IPS DF 4.7 (cell line): Measurements from ENCODE around the gene EHMT1.
"Not testable (repeated sequence)": the region's sequence is repeated elsewhere in the genome, so short reads cannot be mapped to it uniquely, and the experiment has no call there.

Experiments used
- DNase-seq: peaks from one replicate; pipeline ENCODE4 v3.0.0-alpha.2; 2013; ENCODE audit warnings: low spot score; ENCODE audit errors: extremely low read depth

Gene EHMT1

GRCh38 chr9:137860361-137860760, 241.6 kb downstream of the EHMT1 start:
- no peak for DNase-seq

DNA sequence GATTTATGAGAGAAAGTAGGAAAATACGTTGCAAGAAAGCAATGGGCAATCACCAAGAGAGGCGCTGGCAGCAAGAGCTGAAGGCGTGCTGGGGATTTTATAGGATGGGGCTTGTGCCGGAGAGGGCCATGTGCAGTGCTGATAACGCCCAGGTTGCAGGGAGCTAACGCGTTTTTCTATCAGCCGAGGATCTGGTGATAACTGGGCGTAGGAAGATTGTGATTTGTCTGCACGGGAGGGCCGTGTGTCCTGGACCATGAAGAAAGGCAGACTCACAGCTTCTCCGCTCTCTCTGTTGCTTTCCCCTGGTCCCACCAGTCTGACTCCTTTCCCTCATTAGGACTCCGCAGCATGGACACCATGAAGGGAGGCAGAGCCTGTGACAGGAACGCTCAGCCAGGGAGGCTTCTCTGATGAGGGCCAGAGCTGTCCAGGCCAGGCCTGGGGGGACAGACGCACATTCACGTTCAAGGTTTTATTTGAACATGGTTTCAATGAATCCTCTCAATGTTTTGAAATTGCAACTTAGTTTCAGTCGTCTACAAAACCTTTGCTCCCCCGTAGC, 246.9 kb downstream of the EHMT1 start:
- DNase-seq: no peak

GRCh38 chr9:137866226-137867141, 247.7 kb downstream of the EHMT1 start:
- no peak for DNase-seq

GRCh38 chr9:137870432-137870831, 251.6 kb downstream of the EHMT1 start:
- DNase-seq: no peak

DNA sequence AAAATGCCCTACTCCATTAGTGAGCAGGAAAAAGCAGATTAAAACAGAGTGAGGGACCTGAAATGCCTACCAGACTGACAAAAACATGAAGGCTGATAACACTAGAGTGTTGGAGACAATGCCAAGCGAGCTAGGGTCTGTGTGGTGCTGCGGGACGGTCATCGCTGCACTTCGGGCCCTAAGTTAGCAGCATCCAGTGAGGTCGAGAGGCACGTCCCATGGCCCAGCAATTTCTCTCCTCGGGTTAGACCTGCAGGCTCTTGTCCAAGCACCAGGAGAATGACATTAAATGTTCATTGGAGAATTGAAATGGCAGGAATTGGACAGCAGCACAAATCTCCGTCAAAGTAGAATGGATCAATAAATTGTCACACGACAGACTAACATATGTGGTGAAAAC, 253.5 kb downstream of the EHMT1 start:
- no peak for DNase-seq

DNA sequence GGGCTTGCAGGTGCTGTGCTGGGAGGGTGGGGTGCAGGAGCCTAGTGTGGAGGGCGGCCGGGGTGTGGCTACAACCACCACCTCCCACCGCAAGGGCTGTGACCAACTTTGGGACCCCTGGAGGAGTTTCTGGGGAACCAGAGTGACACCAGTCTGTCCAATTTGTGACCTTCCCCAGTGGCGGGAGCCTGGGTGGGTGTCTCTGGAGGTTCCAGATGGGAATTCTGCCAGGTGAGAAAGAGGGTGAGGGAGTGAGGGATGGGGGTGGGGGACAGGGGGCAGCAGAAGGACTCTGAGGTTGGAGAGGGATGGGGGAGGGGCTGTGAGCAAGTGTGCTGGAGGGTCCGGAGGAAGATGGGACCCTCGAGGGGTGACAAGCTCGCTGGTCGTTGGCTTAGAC, 254.6 kb downstream of the EHMT1 start:
- no peak for DNase-seq

DNA sequence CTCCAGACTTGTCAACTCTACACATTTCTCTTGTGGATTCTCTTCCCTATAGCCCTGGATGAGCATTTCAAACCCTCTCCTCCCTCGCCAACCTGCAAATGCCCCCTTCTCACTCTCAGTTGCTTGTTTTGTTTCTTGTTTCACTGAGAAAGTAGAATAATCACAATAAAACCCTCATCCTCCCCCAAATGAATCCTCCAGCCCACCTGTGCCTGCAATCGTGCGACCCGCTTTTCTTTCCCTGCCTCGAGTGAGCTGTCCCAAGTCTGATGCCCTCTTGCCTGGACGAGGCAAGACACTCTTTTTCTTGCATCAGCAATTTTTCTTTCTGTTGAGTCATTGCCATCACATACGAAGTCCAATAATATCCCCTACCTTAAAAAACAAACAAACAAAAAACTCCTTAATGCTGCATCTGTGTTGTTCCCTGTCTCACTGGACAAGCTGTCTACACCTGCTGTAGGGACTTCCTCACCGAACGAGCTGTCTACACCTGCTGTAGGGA, 255.1 kb downstream of the EHMT1 start:
- no peak for DNase-seq

DNA sequence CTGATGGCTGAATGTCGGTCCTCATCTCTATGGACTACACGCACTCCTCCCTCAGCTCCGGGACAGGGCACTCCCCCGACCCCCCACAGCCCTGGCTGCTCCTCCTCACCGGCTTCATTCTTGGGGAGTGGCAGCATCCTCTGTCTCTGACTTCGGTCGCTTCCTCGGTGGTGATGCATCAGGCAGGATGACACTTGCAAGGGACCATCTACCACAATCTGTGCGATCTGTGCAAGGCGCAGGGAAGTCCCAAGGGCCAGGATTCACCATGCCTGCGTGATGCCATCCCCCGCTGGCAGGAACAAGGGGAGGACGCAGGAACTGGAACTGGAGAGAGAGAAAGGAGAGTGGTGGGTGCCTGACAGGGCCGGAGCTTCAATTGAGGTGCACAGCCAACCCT, 256.5 kb downstream of the EHMT1 start:
- no peak for DNase-seq

- no peak for DNase-seq
Observed at GRCh38 chr9:137875846-137876245, 257.0 kb downstream of the EHMT1 start.

DNA sequence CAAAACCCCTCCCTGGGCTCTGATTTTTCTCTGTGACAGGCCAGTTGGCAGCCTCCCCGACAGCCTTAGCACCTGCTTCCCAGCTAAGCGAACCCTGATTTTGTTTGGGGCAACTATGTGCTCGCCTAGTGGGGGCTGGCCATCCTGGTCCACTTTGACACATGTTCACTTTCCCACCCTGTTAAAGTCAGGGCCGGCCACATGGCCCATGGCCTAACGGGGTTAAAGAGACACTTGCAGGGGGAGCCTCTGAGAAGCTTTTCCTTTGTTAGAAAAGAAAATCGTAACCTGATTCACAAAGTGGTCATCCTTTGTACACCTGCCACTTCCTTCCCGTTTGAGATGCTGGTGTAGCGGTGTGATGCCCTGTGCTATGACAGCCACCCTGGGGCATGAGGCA, 257.5 kb downstream of the EHMT1 start:
- DNase-seq: no peak

- DNase-seq: no peak
Observed at GRCh38 chr9:137876781-137877386, 258.1 kb downstream of the EHMT1 start.

DNA sequence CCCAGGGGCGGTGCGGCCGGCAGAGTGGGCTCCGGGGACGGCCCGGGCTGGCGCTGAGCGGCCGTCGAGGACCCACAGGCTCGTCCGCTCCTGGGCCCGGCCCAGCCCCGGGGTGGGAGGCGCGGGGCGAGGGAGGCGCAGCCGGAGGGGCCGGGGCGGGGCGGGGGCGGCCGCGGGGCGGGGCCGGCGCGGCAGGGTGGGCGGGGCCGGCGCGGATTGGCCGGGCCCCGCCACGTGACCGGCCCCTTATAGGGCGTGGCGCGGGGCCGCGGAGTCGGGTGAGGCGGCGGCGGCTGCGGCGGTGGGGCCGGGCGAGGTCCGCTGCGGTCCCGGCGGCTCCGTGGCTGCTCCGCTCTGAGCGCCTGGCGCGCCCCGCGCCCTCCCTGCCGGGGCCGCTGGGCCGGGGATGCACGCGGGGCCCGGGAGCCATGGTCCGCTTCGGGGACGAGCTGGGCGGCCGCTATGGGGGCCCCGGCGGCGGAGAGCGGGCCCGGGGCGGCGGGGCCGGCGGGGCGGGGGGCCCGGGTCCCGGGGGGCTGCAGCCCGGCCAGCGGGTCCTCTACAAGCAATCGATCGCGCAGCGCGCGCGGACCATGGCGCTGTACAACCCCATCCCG, 258.8 kb downstream of the EHMT1 start, which contains the start of gene CACNA1B:
CACNA1B (plus strand) TSS at position 277 of the 617 bp plus-strand sequence; CDS start at position 429, 152 bp downstream.
- not testable (repeated sequence) for DNase-seq

- no peak for DNase-seq
Observed at GRCh38 chr9:137878146-137878941, 259.5 kb downstream of the EHMT1 start.

DNA sequence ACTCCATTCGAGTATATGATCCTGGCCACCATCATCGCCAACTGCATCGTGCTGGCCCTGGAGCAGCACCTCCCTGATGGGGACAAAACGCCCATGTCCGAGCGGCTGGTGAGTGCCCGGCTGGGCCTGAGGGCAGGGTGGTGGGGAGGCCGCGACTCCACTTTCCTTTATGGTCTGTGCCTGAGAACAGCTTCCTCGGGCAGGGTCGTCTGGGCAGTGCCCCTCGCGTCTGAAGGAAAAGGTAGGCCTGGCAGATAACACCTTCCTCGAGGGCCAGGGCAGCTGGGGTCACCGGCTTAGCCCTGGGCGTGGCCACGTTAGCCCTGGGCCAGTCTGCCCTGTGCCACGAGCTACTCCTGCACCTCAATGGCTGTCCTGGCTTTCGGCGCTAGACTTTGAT, 260.2 kb downstream of the EHMT1 start:
- DNase-seq: no peak

- DNase-seq: no peak
Observed at GRCh38 chr9:137879566-137880150, 260.9 kb downstream of the EHMT1 start.

DNA sequence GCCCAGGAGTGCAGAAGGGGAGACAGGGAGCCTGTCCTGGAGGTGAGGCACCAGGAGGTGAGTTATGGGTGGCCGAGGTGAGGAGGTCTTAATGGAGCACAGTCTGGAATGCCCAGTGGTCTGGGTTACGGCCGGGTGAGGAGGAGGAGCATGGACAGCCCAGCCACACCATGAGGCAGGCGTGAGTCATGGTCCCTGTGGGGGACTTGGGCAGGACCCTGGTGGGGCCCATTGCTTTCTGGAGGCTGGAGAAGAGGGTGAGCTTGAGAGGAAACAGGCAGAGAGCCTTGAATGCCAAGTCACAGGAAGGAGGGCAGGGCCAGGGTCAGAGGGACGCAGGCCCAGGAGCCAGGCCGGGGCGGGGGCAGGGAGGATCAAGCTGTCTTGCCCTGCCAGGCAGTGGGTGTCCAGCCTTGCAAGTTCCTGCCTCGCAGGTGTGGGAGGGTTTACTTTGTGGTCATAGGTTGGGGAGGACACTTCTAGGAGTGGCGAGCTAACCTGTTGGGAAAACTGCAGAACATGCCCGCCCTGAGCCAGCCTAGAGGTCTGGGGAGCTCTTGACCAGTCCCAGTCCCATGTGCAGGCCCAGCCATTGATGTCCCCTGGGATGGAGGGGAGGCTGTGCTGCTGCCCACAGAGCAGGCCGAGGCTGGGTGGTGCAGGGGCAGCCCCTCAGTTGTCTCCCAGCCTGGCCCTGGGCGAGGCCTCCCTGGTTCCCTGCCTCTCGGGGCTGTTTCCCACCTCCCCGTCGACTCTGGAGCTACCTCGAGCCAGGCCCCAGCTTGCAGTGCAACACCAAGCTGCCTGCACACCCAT, 261.6 kb downstream of the EHMT1 start:
- no peak for DNase-seq

DNA sequence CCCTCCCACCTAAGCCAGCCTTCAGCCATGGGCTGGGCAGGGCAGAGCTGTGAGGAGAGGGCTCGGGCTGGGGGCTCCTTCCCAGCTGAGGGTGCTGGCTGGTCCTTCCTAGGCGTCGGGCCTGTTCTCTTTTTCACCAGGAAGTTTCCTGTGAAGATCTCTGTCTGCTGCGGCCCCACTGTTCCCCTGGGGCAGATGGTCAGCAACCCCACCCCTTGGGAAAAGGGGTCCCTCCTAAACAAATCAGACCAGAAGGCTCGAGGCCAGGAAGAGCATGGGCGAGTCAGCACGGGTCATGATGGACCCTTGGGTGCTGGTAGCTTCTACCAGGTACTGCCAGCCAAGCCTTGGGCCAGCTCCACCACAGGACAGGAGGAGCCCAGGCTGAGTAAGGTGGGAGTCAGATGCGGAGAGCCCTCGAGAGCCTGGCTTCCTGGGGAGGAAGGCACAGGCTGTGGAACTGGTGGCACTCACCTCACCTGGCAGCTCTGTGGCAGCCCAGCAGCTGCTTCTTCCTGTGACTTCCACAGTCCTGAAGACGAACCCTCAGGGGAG, 262.2 kb downstream of the EHMT1 start:
- no peak for DNase-seq

GRCh38 chr9:137881591-137882505, 263.0 kb downstream of the EHMT1 start:
- no peak for DNase-seq
